NT2/D1 (cell line): ENCODE measurements around the gene RIMBP2.

ENCODE experiments used
- YY1 ChIP-seq: IDR thresholded peaks from 2 replicates; pipeline ENCODE4 v1.6.1; 2011; ENCODE audit not compliant: insufficient read length, insufficient read depth
- ZNF274 ChIP-seq: IDR thresholded peaks from 2 replicates; pipeline ENCODE4 v1.6.1; 2011; ENCODE audit warnings: mild to moderate bottlenecking, low read depth, low read length

DNA sequence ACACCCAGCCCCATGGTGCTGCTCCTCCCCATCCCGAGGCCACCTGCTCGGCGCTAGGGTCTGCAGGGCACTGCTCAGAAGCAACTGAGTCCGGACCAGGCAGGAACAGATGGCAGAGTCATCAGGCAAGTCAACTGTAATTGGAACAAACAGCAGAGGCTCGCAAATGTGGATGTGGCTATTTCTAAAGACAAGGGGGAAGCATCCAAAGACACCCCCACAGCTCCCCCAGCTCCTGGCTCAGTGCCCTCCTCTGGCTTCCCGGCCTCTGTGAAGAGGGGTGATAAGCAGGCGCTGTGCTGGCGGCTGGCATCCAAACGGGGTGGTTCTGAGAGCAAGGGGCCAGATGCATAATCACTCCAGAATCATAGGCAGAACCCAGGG lies 252.8 kb downstream of the RIMBP2 start:
- no peak for TF ChIP-seq YY1
- no peak for TF ChIP-seq ZNF274
